Body of pancreas (tissue), 4 donors: Measurements from ENCODE around the gene NINJ1.

ENCODE experiments used
- POLR2A ChIP-seq, 3 donors: fragments of 450-650 bp; IDR thresholded peaks; one replicate each; pipeline ENCODE4 v1.6.1; 2016; ENCODE audit warnings: antibody characterized with exemption in 3 of 3, mild to moderate bottlenecking in 2 of 3
- TF ChIP-seq, protein P1 (sequence below), 7 experiments: fragments of 450-650 bp in 4 of 7; fragments of 200-600 bp in 3 of 7; sonication (generic) in 3 of 7; IDR thresholded peaks; one replicate each; pipeline ENCODE4 v1.5.1; 2016 to 2019; ENCODE audit warnings: antibody characterized with exemption in 7 of 7

DNA sequence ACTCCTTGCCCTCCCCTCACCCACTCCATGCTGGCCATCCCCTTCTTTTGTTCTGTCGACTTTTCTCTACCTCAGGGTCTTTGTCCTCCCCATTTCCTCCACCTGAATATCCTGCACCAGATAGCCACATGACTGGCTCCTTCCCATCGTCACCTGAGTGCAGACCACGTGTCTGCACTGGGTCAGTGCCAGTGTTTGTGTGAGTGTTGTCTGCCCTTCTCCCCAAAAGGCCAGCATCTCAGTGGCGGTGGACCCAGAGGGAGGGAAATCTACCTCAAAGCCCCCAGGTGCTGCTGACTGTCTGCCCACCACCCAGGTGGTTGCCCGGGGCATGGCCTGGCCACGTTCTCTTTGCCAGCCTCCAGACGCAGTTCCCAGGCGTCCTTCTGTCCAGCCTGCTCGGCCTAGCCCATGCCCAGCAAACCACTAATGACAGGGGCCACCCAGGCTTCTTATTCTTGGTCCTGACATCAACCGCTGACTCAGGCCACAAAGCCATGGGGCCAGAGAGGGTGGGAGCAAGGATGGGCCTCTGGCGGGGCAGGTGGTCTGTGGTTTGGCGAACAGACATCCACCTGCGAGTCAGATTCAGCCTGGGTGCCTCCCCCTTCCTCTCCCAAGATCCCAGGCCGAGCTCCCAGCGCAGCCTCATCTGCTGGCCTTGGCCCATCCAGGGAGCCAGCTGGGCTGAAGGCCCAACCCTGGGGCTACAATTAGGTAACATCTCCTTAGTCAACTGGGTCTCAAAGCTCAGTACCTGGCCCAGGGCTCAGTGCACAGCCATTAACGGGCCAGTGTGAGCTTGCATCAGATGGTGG lies 5.5 kb upstream of the NINJ1 start:
- no peak for TF ChIP-seq POLR2A (IDR thresholded peaks at IDR 0.05)
- TF ChIP-seq, protein P1, sequence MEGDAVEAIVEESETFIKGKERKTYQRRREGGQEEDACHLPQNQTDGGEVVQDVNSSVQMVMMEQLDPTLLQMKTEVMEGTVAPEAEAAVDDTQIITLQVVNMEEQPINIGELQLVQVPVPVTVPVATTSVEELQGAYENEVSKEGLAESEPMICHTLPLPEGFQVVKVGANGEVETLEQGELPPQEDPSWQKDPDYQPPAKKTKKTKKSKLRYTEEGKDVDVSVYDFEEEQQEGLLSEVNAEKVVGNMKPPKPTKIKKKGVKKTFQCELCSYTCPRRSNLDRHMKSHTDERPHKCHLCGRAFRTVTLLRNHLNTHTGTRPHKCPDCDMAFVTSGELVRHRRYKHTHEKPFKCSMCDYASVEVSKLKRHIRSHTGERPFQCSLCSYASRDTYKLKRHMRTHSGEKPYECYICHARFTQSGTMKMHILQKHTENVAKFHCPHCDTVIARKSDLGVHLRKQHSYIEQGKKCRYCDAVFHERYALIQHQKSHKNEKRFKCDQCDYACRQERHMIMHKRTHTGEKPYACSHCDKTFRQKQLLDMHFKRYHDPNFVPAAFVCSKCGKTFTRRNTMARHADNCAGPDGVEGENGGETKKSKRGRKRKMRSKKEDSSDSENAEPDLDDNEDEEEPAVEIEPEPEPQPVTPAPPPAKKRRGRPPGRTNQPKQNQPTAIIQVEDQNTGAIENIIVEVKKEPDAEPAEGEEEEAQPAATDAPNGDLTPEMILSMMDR (IDR thresholded peaks at IDR 0.05): no peak
